ENCODE results near the gene PUM2. TPM values are rescaled to one million over a fixed set of nuclear protein-coding genes. Genes with fewer than 3 reads are reported as not detected.
"Not testable (repeated sequence)": the region's sequence is repeated elsewhere in the genome, so short reads cannot be mapped to it uniquely, and the experiment has no call there.

The PUM2 gene
- total RNA-seq, 1 experiment from 2014 or later, result 117 TPM

GRCh38 chr2:20369366-20369765 is 18.7 kb upstream of the PUM2 start:
- Mint-ChIP-seq H3K27ac (ENCODE audit: unreplicated experiment) (no peak overlapping the region), H3K9me3 (ENCODE audit: unreplicated experiment) (peaks cover 25% of the 10 kb centered on the region), H3K4me1 (ENCODE audit: low read depth, unreplicated experiment) (no peaks in the 10 kb centered on the region), H3K4me3 (ENCODE audit: unreplicated experiment) (no peak overlapping the region), H3K36me3 (ENCODE audit: insufficient read depth, unreplicated experiment) (no peaks in the 10 kb centered on the region), H3K27me3 (ENCODE audit: insufficient read depth, unreplicated experiment) (no peaks in the 10 kb centered on the region)
- Histone ChIP-seq H3K27me3 (replicated peaks; ENCODE audit: control insufficient read depth, insufficient read depth, low read length) (no peaks in the 10 kb centered on the region), H3K4me1 (no peaks in the 10 kb centered on the region), H3K4me3 (ENCODE audit: low read depth, low read length) (no peak overlapping the region), H3K36me3 (ENCODE audit: control insufficient read depth, insufficient read depth, low read length) (no peaks in the 10 kb centered on the region), H3K9me3 (peaks cover 15% of the 10 kb centered on the region)
- CTCF ChIA-PET, result no interaction called here
- POLR2A ChIA-PET, result no interaction called here
- no TSS peak for BruUV-seq (replicated peaks)
- intact Hi-C loops (cut with micrococcal nuclease; ENCODE audit: unreplicated experiment), result no loop called here
- no peak for TF ChIP-seq CTCF (IDR thresholded peaks at IDR 0.05; ENCODE audit: insufficient read depth in 1 of 2, low read depth in 1 of 2, low read length in 1 of 2, severe bottlenecking in 1 of 2, unreplicated experiment in 1 of 2)
- no peak for DNase-seq

GRCh38 chr2:20368706-20369105 is 18.1 kb upstream of the PUM2 start:
- no TSS peak for BruUV-seq (replicated peaks)
- no peak overlapping the region for H3K4me3 Mint-ChIP-seq (ENCODE audit: unreplicated experiment)
- Histone ChIP-seq H3K4me3 (ENCODE audit: low read depth, low read length) (no peak overlapping the region), H3K4me1 (no peaks in the 10 kb centered on the region), H3K9me3 (peaks cover 15% of the 10 kb centered on the region), H3K27me3 (replicated peaks; ENCODE audit: control insufficient read depth, insufficient read depth, low read length) (no peaks in the 10 kb centered on the region), H3K36me3 (ENCODE audit: control insufficient read depth, insufficient read depth, low read length) (no peaks in the 10 kb centered on the region)
- CTCF ChIA-PET, result no interaction called here
- H3K27ac Mint-ChIP-seq (ENCODE audit: unreplicated experiment), result no peak overlapping the region
- intact Hi-C loops (cut with micrococcal nuclease; ENCODE audit: unreplicated experiment), result no loop called here
- TF ChIP-seq CTCF (IDR thresholded peaks at IDR 0.05; ENCODE audit: insufficient read depth in 1 of 2, low read depth in 1 of 2, low read length in 1 of 2, severe bottlenecking in 1 of 2, unreplicated experiment in 1 of 2), result no peak
- DNase-seq, result no peak
- peaks cover 25% of the 10 kb centered on the region for H3K9me3 Mint-ChIP-seq (ENCODE audit: unreplicated experiment)
- no peaks in the 10 kb centered on the region for H3K27me3 Mint-ChIP-seq (ENCODE audit: insufficient read depth, unreplicated experiment)
- H3K36me3 Mint-ChIP-seq (ENCODE audit: insufficient read depth, unreplicated experiment), result no peaks in the 10 kb centered on the region
- POLR2A ChIA-PET, result no interaction called here
- H3K4me1 Mint-ChIP-seq (ENCODE audit: low read depth, unreplicated experiment), result no peaks in the 10 kb centered on the region

GRCh38 chr2:20367929-20368328 is 17.3 kb upstream of the PUM2 start:
- H3K4me1 ChIP-seq; H3K27ac Mint-ChIP-seq (ENCODE audit: unreplicated experiment); DNase-seq; POLR2A ChIA-PET; CTCF ChIA-PET; H3K4me3 ChIP-seq (ENCODE audit: low read depth, low read length); H3K4me1 Mint-ChIP-seq (ENCODE audit: low read depth, unreplicated experiment); H3K27me3 ChIP-seq (replicated peaks; ENCODE audit: control insufficient read depth, insufficient read depth, low read length); H3K27me3 Mint-ChIP-seq (ENCODE audit: insufficient read depth, unreplicated experiment); intact Hi-C loops (cut with micrococcal nuclease; ENCODE audit: unreplicated experiment); BruUV-seq (replicated peaks); H3K4me3 Mint-ChIP-seq (ENCODE audit: unreplicated experiment); H3K36me3 ChIP-seq (ENCODE audit: control insufficient read depth, insufficient read depth, low read length); H3K36me3 Mint-ChIP-seq (ENCODE audit: insufficient read depth, unreplicated experiment): not testable (repeated sequence)
- H3K9me3 ChIP-seq, result peaks cover 15% of the 10 kb centered on the region
- H3K9me3 Mint-ChIP-seq (ENCODE audit: unreplicated experiment), result peaks cover 25% of the 10 kb centered on the region

- intact Hi-C loops (cut with micrococcal nuclease; ENCODE audit: unreplicated experiment), result no loop called here
- no peak for TF ChIP-seq CTCF (IDR thresholded peaks at IDR 0.05; ENCODE audit: insufficient read depth in 1 of 2, low read depth in 1 of 2, low read length in 1 of 2, severe bottlenecking in 1 of 2, unreplicated experiment in 1 of 2)
- Mint-ChIP-seq H3K27ac (ENCODE audit: unreplicated experiment) (no peak overlapping the region), H3K4me1 (ENCODE audit: low read depth, unreplicated experiment) (no peaks in the 10 kb centered on the region), H3K27me3 (ENCODE audit: insufficient read depth, unreplicated experiment) (no peaks in the 10 kb centered on the region), H3K9me3 (ENCODE audit: unreplicated experiment) (peaks cover 25% of the 10 kb centered on the region), H3K36me3 (ENCODE audit: insufficient read depth, unreplicated experiment) (no peaks in the 10 kb centered on the region), H3K4me3 (ENCODE audit: unreplicated experiment) (no peak overlapping the region)
- CTCF ChIA-PET, result no interaction called here
- no TSS peak for BruUV-seq (replicated peaks)
- POLR2A ChIA-PET, result no interaction called here
- Histone ChIP-seq H3K4me3 (ENCODE audit: low read depth, low read length) (no peak overlapping the region), H3K9me3 (peaks cover 15% of the 10 kb centered on the region), H3K4me1 (no peaks in the 10 kb centered on the region), H3K27me3 (replicated peaks; ENCODE audit: control insufficient read depth, insufficient read depth, low read length) (no peaks in the 10 kb centered on the region), H3K36me3 (ENCODE audit: control insufficient read depth, insufficient read depth, low read length) (no peaks in the 10 kb centered on the region)
- DNase-seq, result no peak
These were observed 16.1 kb upstream of the PUM2 start for GRCh38 chr2:20366672-20367116.

Data from Caco-2 (cell line).